HG03558 (cell line): ENCODE data around the gene SLC44A3.

Experiments used
- ATAC-seq: cut with Tn5 transposase; IDR thresholded peaks from one replicate; pipeline ENCODE4 v1.9.1; 2021; ENCODE audit warnings: moderate number of reproducible peaks; ENCODE audit not compliant: unreplicated experiment; ENCODE audit errors: extremely low read depth

SLC44A3 gene

GRCh38 chr1:94819945-94820746, at the start of gene SLC44A3:
SLC44A3 (plus strand) TSS chr1:94820357; CDS start chr1:94820452, 95 bp downstream.
- ATAC-seq: no peak

GRCh38 chr1:94772230-94772641, 47.9 kb upstream of the SLC44A3 start:
- no peak for ATAC-seq

- ATAC-seq: no peak
These were observed 47.3 kb upstream of the SLC44A3 start for GRCh38 chr1:94772845-94773244.

- ATAC-seq: no peak
These were observed 46.8 kb upstream of the SLC44A3 start for GRCh38 chr1:94773296-94773809.

GRCh38 chr1:94773931-94774422, 46.2 kb upstream of the SLC44A3 start:
- no peak for ATAC-seq

- no peak for ATAC-seq
These were observed 43.7 kb upstream of the SLC44A3 start for GRCh38 chr1:94776474-94776873.

GRCh38 chr1:94777281-94777680, 42.9 kb upstream of the SLC44A3 start:
- ATAC-seq: no peak

- ATAC-seq: no peak
These were observed 41.3 kb upstream of the SLC44A3 start for GRCh38 chr1:94778808-94779207.

GRCh38 chr1:94783342-94784189, 36.6 kb upstream of the SLC44A3 start:
- no peak for ATAC-seq

GRCh38 chr1:94784190-94784515, 36.0 kb upstream of the SLC44A3 start:
- ATAC-seq: no peak

- ATAC-seq: no peak
These were observed 32.5 kb upstream of the SLC44A3 start for GRCh38 chr1:94787691-94788090.

- no peak for ATAC-seq
These were observed 29.9 kb upstream of the SLC44A3 start for GRCh38 chr1:94790246-94790645.

GRCh38 chr1:94790670-94791069, 29.5 kb upstream of the SLC44A3 start:
- no peak for ATAC-seq

GRCh38 chr1:94792473-94793295, 27.5 kb upstream of the SLC44A3 start:
- peak; percentile 96 for ATAC-seq

GRCh38 chr1:94793296-94793656, 26.9 kb upstream of the SLC44A3 start:
- ATAC-seq: no peak

- ATAC-seq: peak; percentile 35
These were observed 24.7 kb upstream of the SLC44A3 start for GRCh38 chr1:94795434-94795833.

- no peak for ATAC-seq
These were observed 23.9 kb upstream of the SLC44A3 start for GRCh38 chr1:94796266-94796665.

GRCh38 chr1:94797291-94797690, 22.9 kb upstream of the SLC44A3 start:
- ATAC-seq: no peak

- no peak for ATAC-seq
These were observed 22.1 kb upstream of the SLC44A3 start for GRCh38 chr1:94798054-94798453.

GRCh38 chr1:94798462-94798861, 21.7 kb upstream of the SLC44A3 start:
- no peak for ATAC-seq
